Loucy (cell line): ENCODE data around the gene GPR26.

Experiments
- H2AFZ ChIP-seq: fragments of 200-600 bp; sonication (generic); 2 replicates; pipeline ENCODE4 v1.6.0; 2016; ENCODE audit warnings: antibody characterized with exemption, mild to moderate bottlenecking, low read length, moderate library complexity
- H3F3A ChIP-seq: fragments of 200-600 bp; 2 replicates; pipeline ENCODE4 v1.6.0; 2016; ENCODE audit warnings: antibody characterized with exemption, low read depth, mild to moderate bottlenecking
- H3K27me3 ChIP-seq: fragments of 200-600 bp; sonication (generic); 2 replicates; pipeline ENCODE4 v1.6.1; 2014; ENCODE audit warnings: low read length, mild to moderate bottlenecking; ENCODE audit not compliant: insufficient read depth, poor library complexity, severe bottlenecking
- H3K36me3 ChIP-seq: fragments of 200-600 bp; sonication (generic); 2 replicates; pipeline ENCODE4 v1.6.1; 2016; ENCODE audit warnings: low read length; ENCODE audit not compliant: insufficient read depth
- H3K4me1 ChIP-seq: fragments of 200-600 bp; sonication (generic); 2 replicates; pipeline ENCODE4 v1.5.1; 2014; ENCODE audit warnings: low read length, mild to moderate bottlenecking; ENCODE audit not compliant: insufficient read depth, poor library complexity, severe bottlenecking
- H3K4me2 ChIP-seq: fragments of 200-600 bp; sonication (generic); 2 replicates; pipeline ENCODE4 v1.6.0; 2014; ENCODE audit warnings: antibody characterized with exemption, low read length, low read depth, mild to moderate bottlenecking; ENCODE audit not compliant: poor library complexity, severe bottlenecking
- H3K4me3 ChIP-seq: fragments of 200-600 bp; sonication (generic); 2 replicates; pipeline ENCODE4 v1.5.1; 2014; ENCODE audit warnings: low read length, mild to moderate bottlenecking, mixed read lengths; ENCODE audit not compliant: poor library complexity, severe bottlenecking
- H3K79me2 ChIP-seq: fragments of 200-600 bp; sonication (generic); 2 replicates; pipeline ENCODE4 v1.6.1; 2014; ENCODE audit warnings: low read length; ENCODE audit not compliant: insufficient read depth
- H3K9ac ChIP-seq: fragments of 200-600 bp; sonication (generic); 2 replicates; pipeline ENCODE4 v1.6.0; 2014; ENCODE audit warnings: mild to moderate bottlenecking, low read depth, low read length, moderate library complexity; ENCODE audit not compliant: poor library complexity, severe bottlenecking
- H3K9me2 ChIP-seq: fragments of 200-600 bp; sonication (generic); replicated peaks from 2 replicates; pipeline ENCODE4 v1.6.1; 2016; ENCODE audit warnings: low read depth, low read length, mixed read lengths
- H3K9me3 ChIP-seq: fragments of 200-600 bp; sonication (generic); 2 replicates; pipeline ENCODE4 v1.6.1; 2014; ENCODE audit warnings: mild to moderate bottlenecking, antibody characterized with exemption, low read length, low read depth; ENCODE audit not compliant: insufficient read depth
- H4K20me1 ChIP-seq: fragments of 200-600 bp; sonication (generic); 2 replicates; pipeline ENCODE4 v1.6.0; 2014; ENCODE audit warnings: antibody characterized with exemption, low read length, mild to moderate bottlenecking; ENCODE audit not compliant: insufficient read depth, poor library complexity, severe bottlenecking
- EZH2phosphoT487 ChIP-seq: fragments of 200-600 bp; IDR thresholded peaks from 2 replicates; pipeline ENCODE4 v1.6.1; 2018; ENCODE audit warnings: antibody characterized with exemption, mild to moderate bottlenecking, moderate library complexity, borderline replicate concordance
- TF ChIP-seq, protein P1 (sequence below): fragments of 200-600 bp; sonication (generic); conservative IDR thresholded peaks from 2 replicates; pipeline ENCODE4 v1.5.1; 2014; ENCODE audit warnings: mild to moderate bottlenecking, antibody characterized with exemption, low read length

The GPR26 gene

GRCh38 chr10:123633636-123634035 is 32.5 kb upstream of the GPR26 start:
- Histone ChIP-seq H3K9me3 (no peaks in the 10 kb centered on the region), H3K36me3 (no peaks in the 10 kb centered on the region), H3K27me3 (no peaks in the 10 kb centered on the region), H3K9me2 (no peaks in the 10 kb centered on the region), H4K20me1 (no peaks in the 10 kb centered on the region), H3K4me3 (no peak overlapping the region), H3K4me1 (no peaks in the 10 kb centered on the region), H3K9ac (no peak overlapping the region), H3K79me2 (no peaks in the 10 kb centered on the region), H2AFZ (no peak overlapping the region), H3F3A (no peaks in the 10 kb centered on the region), H3K4me2 (no peak overlapping the region)
- no peak for TF ChIP-seq EZH2phosphoT487
- TF ChIP-seq, protein P1, sequence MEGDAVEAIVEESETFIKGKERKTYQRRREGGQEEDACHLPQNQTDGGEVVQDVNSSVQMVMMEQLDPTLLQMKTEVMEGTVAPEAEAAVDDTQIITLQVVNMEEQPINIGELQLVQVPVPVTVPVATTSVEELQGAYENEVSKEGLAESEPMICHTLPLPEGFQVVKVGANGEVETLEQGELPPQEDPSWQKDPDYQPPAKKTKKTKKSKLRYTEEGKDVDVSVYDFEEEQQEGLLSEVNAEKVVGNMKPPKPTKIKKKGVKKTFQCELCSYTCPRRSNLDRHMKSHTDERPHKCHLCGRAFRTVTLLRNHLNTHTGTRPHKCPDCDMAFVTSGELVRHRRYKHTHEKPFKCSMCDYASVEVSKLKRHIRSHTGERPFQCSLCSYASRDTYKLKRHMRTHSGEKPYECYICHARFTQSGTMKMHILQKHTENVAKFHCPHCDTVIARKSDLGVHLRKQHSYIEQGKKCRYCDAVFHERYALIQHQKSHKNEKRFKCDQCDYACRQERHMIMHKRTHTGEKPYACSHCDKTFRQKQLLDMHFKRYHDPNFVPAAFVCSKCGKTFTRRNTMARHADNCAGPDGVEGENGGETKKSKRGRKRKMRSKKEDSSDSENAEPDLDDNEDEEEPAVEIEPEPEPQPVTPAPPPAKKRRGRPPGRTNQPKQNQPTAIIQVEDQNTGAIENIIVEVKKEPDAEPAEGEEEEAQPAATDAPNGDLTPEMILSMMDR = no peak

GRCh38 chr10:123634221-123634620 is 31.9 kb upstream of the GPR26 start:
- Histone ChIP-seq H3K9me2 (no peaks in the 10 kb centered on the region), H3K79me2 (no peaks in the 10 kb centered on the region), H3F3A (no peaks in the 10 kb centered on the region), H3K9ac (no peak overlapping the region), H3K36me3 (no peaks in the 10 kb centered on the region), H3K9me3 (no peaks in the 10 kb centered on the region), H4K20me1 (no peaks in the 10 kb centered on the region), H3K27me3 (no peaks in the 10 kb centered on the region), H3K4me3 (no peak overlapping the region), H3K4me1 (no peaks in the 10 kb centered on the region), H2AFZ (no peak overlapping the region), H3K4me2 (no peak overlapping the region)
- TF ChIP-seq, protein P1 = no peak
- no peak for TF ChIP-seq EZH2phosphoT487

DNA sequence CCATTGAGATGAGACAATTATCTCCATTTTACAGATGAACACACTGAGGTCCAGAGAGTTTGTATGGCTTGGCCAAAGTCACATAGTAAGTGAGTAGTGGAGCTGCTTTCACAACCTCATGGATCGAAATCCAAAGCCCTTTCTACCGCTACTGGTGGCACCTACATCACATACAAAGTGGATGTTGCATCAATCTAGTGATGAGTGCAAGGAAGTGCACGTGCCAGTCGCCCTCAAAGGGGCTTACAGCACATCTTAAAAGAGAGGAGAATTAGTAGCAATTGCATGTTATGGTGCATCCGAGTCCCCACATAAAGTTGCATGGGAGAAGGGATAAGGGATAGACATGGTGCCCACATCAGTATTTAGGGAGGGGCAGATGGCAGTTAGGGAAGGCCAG is 31.0 kb upstream of the GPR26 start:
- Histone ChIP-seq H3K4me2 (no peak overlapping the region), H3F3A (no peaks in the 10 kb centered on the region), H3K27me3 (no peaks in the 10 kb centered on the region), H3K36me3 (no peaks in the 10 kb centered on the region), H3K79me2 (no peaks in the 10 kb centered on the region), H3K9me3 (no peaks in the 10 kb centered on the region), H4K20me1 (no peaks in the 10 kb centered on the region), H3K4me1 (no peaks in the 10 kb centered on the region), H3K9ac (no peak overlapping the region), H3K4me3 (no peak overlapping the region), H3K9me2 (no peaks in the 10 kb centered on the region), H2AFZ (no peak overlapping the region)
- TF ChIP-seq EZH2phosphoT487 = no peak
- TF ChIP-seq, protein P1 = no peak
